Activated T-cell treated with anti-CD3 and anti-CD28 coated beads, Interleukin-2, amount 50 U/mL, for 24 hours (primary cell): ENCODE results near the gene PRSS57.
"Not testable (repeated sequence)": the region's sequence is repeated elsewhere in the genome, so short reads cannot be mapped to it uniquely, and the experiment has no call there.

Source experiments
- DNase-seq: peaks from one replicate; pipeline ENCODE4 v3.0.0-alpha.2; 2020
- H3K27ac Mint-ChIP-seq: 2 replicates; pipeline ENCODE4 v1.8.0; 2020; ENCODE audit warnings: mild to moderate bottlenecking, mixed read lengths
- H3K27me3 Mint-ChIP-seq: 2 replicates; pipeline ENCODE4 v1.8.0; 2020; ENCODE audit warnings: mixed read lengths
- H3K36me3 Mint-ChIP-seq: 2 replicates; pipeline ENCODE4 v1.8.0; 2020; ENCODE audit warnings: low read depth, mixed read lengths
- H3K4me1 Mint-ChIP-seq: 2 replicates; pipeline ENCODE4 v1.8.0; 2020; ENCODE audit warnings: low read depth, mixed read lengths
- H3K4me3 Mint-ChIP-seq: 2 replicates; pipeline ENCODE4 v1.8.0; 2020; ENCODE audit warnings: mild to moderate bottlenecking, moderate library complexity, mixed read lengths
- H3K9me3 Mint-ChIP-seq: 2 replicates; pipeline ENCODE4 v1.8.0; 2020; ENCODE audit warnings: mixed read lengths

The PRSS57 gene

DNA sequence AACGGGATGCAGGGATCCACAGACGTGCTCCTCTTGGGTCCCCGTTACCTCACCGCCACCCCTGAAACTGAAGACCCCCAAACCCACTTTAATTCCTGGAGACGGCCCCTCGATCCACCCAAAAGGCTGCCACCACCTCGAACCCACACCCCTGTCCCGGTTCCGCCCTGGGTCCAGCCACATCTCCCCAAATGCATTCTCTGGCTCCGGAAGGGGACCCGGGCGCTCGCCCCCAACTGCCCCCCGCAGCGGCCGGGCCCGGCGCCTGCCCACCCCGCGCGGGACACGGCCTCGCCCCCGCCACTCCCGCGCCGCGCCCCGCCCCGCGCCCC is 19.3 kb downstream of the PRSS57 start:
- no peaks in the 10 kb centered on the region for H3K9me3 Mint-ChIP-seq
- no peak overlapping the region for H3K27ac Mint-ChIP-seq
- H3K36me3 Mint-ChIP-seq = no peaks in the 10 kb centered on the region
- no peak for DNase-seq
- peaks cover 13% of the 10 kb centered on the region for H3K4me1 Mint-ChIP-seq
- H3K27me3 Mint-ChIP-seq = peaks cover 32% of the 10 kb centered on the region
- no peak overlapping the region for H3K4me3 Mint-ChIP-seq

DNA sequence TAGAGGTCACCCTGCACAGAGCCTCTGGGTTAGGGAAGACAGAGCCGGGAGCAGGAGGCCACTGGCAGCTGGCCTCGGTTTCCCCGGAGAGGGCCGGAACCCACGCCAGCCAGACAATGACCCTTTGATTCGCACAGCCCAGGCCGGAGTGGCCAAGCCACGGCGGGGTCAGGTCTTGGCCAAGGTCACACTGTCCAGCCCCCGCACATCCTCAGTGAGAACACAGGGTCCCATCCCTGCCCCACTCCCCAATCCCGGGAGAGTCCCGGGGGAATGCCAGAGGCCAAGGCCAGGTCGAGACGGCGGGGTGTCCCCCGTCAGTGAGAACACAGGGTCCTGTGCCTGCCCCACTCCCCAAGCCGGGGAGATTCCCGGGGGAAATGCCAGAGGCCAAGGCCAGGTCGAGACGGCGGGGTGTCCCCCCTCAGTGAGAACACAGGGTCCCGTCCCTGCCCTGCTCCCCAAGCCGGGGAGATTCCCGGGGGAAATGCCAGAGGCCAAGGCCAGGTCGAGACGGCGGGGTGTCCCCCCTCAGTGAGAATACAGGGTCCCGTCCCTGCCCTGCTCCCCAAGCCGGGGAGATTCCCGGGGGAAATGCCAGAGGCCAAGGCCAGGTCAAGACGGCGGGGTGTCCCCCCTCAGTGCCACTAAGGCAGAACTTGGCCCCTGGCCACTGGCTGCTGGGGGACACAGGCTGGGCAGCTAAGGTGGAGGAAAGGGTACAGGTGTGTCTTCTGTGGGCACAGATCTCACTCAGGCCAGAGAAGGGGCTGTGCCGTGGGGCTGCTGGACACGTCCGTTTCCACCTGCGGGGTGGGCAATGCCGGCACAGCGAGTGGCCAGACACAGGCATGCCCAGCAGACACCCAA is 20.7 kb downstream of the PRSS57 start:
- Mint-ChIP-seq H3K27me3 (peaks cover 35% of the 10 kb centered on the region), H3K27ac (no peak overlapping the region), H3K4me1 (peaks cover 11% of the 10 kb centered on the region), H3K9me3 (no peaks in the 10 kb centered on the region), H3K36me3 (no peaks in the 10 kb centered on the region), H3K4me3 (no peak overlapping the region)
- DNase-seq = no peak

DNA sequence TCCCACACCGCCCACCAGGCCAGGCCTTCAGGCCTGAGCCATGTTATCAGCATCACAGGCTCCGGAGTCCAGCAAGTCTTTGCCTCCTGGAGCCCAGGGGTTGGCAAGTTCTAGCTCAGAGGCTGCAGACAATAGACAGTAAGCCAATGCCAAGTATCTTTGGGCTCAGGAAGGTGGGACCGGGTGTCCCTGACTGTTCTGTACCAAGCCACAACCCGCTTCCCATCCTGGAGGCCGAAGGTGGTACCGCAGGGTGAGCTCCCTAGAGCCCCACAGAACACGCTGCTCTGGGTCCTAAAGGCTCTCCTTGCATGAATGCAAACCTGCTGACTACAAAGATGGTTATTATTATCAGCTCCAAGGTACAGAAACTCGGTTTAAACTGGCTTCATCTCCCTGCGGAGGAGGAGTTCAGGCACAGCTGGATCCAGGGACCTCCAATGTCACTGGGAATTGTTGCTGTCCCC is 24.6 kb downstream of the PRSS57 start:
- Mint-ChIP-seq H3K9me3 (no peaks in the 10 kb centered on the region), H3K4me1 (peaks cover 3% of the 10 kb centered on the region), H3K27me3 (peaks cover 25% of the 10 kb centered on the region), H3K36me3 (no peaks in the 10 kb centered on the region), H3K27ac (no peak overlapping the region), H3K4me3 (no peak overlapping the region)
- no peak for DNase-seq

DNA sequence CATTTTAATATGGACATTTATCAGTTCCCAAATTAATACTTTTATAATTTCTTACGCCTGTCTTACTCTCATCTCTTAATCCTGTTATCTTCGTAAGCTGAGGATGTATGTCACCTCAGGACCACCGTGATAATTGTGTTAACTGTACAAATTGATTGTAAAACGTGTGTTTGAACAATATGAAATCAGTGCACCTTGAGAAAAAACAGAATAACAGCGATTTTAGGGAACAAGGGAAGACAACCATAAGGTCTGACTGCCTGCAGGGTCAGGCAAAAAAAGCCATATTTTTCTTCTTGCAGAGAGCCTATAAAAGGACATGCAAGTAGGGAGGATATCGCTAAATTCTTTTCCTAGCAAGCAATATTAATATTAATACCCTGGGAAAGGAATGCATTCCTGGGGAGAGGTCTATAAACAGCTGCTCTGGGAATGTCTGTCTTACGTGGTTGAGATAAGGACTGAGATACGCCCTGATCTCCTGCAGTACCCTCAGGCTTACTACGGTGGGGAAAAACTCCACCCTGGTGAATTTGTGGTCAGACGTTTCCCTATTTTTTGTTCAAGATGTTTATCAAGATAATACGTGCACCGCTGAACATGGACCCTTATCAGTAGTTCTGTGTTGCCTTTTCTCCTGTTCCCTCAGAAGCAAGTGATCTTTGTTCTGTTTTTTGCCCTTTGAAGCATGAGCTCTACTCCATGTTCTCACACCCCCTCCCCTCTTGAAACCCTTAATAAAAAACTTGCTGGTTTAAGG is 26.4 kb downstream of the PRSS57 start:
- Mint-ChIP-seq H3K4me1 (peaks cover 11% of the 10 kb centered on the region), H3K27me3 (peaks cover 12% of the 10 kb centered on the region)
- not testable (repeated sequence) for H3K27ac Mint-ChIP-seq, H3K36me3 Mint-ChIP-seq, H3K9me3 Mint-ChIP-seq, DNase-seq, H3K4me3 Mint-ChIP-seq

DNA sequence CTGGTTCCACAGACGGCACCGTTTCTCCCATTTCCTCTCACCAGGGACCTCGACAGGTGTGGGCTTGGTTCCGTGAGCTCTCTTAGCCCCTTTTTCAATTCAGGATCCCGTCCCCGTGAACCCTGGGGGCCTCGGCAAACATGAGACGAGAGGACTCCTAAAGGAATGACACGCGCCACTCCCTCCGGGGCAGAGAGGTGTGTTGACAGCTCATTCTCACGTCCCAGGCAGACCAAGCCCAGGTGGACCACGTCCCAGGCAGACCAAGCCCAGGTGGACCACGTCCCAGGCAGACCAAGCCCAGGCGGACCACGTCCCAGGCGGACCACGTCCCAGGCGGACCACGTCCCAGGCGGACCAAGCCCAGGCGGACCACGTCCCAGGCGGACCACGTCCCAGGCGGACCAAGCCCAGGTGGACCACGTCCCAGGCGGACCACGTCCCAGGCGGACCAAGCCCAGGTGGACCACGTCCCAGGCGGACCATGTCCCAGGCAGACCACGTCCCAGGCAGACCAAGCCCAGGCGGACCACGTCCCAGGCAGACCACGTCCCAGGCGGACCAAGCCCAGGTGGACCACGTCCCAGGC is 28.2 kb downstream of the PRSS57 start:
- not testable (repeated sequence) for H3K27me3 Mint-ChIP-seq, H3K36me3 Mint-ChIP-seq, H3K4me3 Mint-ChIP-seq, H3K27ac Mint-ChIP-seq, H3K9me3 Mint-ChIP-seq, DNase-seq
- H3K4me1 Mint-ChIP-seq = peaks cover 17% of the 10 kb centered on the region

DNA sequence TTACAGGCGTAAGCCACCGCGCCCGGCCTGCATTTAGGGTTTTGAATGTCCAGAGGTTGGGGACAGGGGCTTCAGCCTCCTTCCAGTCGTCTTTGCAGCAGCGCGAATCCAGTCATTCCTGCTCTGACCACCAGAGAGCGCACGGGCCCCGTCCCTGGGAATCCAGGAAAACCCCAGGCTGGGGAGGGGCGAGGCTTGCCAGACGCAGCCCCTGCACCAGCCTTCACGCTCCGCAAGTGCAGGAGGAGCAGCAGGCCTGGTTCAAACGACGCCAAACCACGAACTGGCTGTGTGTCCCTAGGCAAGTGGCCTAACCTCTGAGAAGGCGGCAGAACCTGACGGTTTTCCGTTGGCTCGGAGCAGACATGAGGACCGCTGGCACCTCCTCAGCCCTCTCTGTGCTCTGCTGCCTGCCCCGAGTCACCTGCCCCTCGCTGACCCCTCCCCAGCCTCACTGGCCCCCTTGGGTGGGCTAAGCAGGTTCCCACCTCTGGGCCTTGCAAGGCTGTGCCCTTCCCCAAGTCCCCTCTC is 30.3 kb downstream of the PRSS57 start:
- peak; percentile 89 for DNase-seq
- H3K27ac Mint-ChIP-seq = peak overlapping the region; percentile 75
- peaks cover 22% of the 10 kb centered on the region for H3K36me3 Mint-ChIP-seq
- no peaks in the 10 kb centered on the region for H3K9me3 Mint-ChIP-seq
- peaks cover 31% of the 10 kb centered on the region for H3K4me1 Mint-ChIP-seq
- peak overlapping the region; percentile 43 for H3K4me3 Mint-ChIP-seq
- H3K27me3 Mint-ChIP-seq = peaks cover 4% of the 10 kb centered on the region

DNA sequence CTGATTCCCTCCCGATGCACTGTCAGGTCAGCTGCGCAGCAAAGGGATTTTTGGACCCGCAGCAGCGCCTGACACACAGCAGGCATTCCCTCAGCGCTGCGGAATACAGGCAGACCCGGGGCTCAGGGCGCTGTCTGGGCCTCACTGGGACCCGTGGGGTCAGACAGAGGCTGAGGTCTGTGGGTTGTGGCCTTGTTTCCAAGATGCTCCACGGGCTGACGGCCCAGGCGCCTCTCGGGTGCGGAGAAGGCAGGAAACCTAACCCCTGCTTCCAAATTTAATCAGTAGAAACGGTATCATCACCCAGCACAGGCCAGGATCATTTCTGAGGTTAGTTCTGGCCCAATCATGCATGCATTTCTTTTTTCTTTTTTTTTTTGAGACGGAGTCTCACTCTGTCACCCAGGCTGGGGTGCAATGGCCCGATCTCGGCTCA is 31.6 kb downstream of the PRSS57 start:
- peak overlapping the region; percentile 78 for H3K4me3 Mint-ChIP-seq
- H3K9me3 Mint-ChIP-seq = no peaks in the 10 kb centered on the region
- no peaks in the 10 kb centered on the region for H3K27me3 Mint-ChIP-seq
- H3K4me1 Mint-ChIP-seq = peaks cover 42% of the 10 kb centered on the region
- peak overlapping the region; percentile 94 for H3K27ac Mint-ChIP-seq
- no peak for DNase-seq
- H3K36me3 Mint-ChIP-seq = peaks cover 32% of the 10 kb centered on the region

DNA sequence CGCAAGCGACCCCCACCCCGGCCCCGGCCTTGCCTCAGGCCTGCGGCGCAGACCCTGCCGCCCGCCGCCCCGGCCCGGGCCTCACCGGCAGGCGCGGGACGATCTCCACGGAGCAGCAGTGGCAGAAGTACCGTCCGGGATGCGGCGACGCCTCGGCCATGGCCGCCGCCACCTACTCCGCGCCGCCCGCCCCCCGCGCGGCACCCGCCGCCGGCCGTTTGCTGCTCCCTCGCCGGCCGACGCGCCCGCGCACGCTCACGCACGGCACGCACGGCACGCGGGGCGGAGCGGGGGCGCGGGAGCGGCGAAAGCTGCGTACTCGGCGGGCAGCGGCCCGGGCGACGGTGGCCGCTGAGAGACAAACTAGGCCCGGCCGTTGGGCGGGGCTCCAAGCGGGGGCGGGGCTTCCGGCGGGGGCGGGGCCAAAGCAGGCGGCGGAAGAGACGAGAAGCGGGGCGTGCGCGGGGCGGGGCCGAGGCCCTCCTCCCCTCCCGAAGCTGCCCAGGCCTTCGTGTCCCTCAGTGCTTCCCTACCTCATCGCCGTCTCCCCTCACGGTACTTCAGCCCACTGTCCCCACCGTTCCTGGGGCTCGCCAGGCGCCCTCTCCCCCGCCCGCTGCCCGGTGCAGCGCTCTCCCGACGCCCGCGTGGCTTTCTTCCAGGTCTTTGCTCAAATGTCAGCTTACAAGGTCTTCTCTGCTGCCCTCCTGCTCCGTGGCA is 32.1 kb downstream of the PRSS57 start, which contains the start of gene RNF126:
Gene RNF126, minus strand, starts transcription at position 253 of the 720 bp plus-strand sequence. Its CDS starts 93 bp downstream, at position 160.
- H3K27me3 Mint-ChIP-seq = no peaks in the 10 kb centered on the region
- H3K36me3 Mint-ChIP-seq = peaks cover 38% of the 10 kb centered on the region
- H3K4me1 Mint-ChIP-seq = peaks cover 47% of the 10 kb centered on the region
- H3K9me3 Mint-ChIP-seq = no peaks in the 10 kb centered on the region
- H3K27ac Mint-ChIP-seq = peak within 1 kb of the TSS; percentile 98
- H3K4me3 Mint-ChIP-seq = peak within 1 kb of the TSS; percentile 98
- peak; percentile 95 for DNase-seq

DNA sequence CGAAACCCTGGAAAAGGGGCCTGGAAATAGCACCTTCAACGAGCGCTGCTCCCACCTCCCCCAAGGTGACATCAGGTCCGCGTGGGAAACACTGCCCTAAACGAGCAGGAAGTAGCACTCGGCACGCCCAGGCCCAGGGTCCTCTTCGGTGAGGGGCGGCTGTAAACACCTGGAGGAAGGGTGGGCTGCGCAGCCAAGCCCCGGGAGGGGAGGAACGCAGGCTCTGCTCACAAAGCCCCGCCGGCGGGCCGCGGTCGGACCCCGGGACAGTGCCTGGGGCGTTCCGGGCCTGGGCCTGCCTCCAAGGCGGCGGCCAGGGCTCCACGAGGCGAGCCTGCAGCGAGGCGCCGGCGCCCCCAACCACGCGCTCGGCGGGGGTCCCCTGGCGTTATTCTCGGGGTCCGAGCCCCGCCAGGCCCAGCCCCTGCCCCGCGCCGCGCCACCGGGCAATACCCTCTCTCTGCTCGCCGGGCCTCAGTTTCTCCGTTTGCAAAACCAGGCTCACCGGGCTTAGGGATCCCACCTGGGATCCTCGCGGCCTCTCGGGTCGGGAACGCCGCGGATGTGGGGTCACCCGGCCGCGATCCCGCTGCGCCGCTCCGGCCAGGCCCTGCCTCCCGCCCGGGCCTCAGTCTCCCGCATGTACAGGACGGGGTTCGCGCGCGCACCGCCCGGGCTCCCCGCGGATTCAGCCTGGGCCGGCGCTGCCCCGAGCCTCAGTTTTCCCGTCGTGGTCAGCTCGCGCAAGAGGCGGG is 32.9 kb downstream of the PRSS57 start:
- peaks cover 43% of the 10 kb centered on the region for H3K36me3 Mint-ChIP-seq
- no peaks in the 10 kb centered on the region for H3K27me3 Mint-ChIP-seq
- peak overlapping the region; percentile 98 for H3K4me3 Mint-ChIP-seq
- no peaks in the 10 kb centered on the region for H3K9me3 Mint-ChIP-seq
- peak; percentile 82 for DNase-seq
- H3K27ac Mint-ChIP-seq = peak overlapping the region; percentile 98
- H3K4me1 Mint-ChIP-seq = peaks cover 51% of the 10 kb centered on the region

DNA sequence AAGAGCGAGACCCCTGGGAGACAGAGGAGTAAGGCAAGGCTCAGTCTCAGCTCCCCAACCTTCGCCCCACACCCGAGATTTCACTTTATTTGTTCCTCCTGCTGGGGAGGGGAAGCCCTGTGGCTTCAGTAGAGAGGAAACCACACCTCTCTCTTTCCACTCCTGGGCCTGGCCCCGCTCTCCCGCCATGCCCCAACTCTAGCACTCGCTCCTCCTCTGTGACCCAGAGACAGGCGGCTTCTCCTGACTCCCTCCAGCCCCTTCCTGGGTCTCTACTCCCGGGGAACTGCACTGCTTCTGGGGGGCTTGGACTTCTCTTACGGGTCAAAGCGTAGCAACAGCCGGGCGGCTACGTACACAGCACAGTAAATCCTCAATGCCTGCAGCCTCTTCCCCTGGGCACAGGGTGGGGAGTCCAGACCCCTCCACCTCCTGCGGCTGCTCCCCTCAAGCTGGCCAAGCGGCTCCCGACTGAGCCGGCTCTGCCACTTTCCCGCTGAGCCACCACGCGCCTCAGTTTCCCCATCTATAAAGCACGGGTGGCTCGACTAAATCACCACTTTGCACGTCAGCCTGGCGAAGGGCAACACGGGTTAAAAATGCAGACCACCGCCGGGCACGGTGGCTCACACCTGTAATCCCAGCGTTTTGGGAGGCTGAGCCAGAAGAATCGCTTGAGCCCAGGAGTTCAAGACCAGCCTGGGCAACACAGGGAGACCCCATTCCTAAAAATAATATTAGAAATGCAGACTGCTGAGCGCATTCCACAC is 33.6 kb downstream of the PRSS57 start:
- peak overlapping the region; percentile 98 for H3K27ac Mint-ChIP-seq
- peak; percentile 77 for DNase-seq
- H3K27me3 Mint-ChIP-seq = no peaks in the 10 kb centered on the region
- H3K36me3 Mint-ChIP-seq = peaks cover 50% of the 10 kb centered on the region
- H3K4me1 Mint-ChIP-seq = peaks cover 56% of the 10 kb centered on the region
- H3K9me3 Mint-ChIP-seq = no peaks in the 10 kb centered on the region
- H3K4me3 Mint-ChIP-seq = peak overlapping the region; percentile 98

DNA sequence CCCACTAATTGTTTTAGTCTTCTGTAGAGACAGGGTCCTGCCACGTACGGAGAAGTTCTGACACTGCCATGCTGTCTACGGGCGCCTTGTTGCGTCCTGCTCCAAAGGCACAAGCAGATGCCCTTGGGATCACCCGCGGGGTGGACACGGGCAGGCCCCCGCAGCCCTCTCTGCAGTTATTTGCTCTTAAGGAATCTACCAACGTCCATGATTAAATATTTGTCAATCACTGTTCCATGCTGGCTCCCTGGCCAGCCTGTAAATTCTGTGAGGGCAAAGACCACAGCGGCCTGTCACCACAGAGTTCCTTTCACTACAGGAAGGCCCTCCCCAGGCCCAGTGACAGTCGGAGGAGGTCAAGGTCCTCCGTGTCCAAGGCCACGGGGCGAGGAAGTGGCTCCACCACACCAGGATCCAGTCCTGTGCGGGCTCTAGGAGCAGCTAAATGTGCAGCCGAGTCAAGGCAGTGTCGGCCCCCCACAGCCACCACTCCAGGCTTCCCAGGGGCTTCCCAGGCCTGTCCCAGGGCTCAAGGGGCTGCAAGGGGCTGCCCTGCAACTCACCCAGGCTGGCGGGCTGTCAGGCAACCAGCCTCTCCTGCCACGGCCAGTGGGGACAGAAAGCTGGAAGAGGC is 34.3 kb downstream of the PRSS57 start:
- H3K36me3 Mint-ChIP-seq = peaks cover 57% of the 10 kb centered on the region
- peak overlapping the region; percentile 98 for H3K4me3 Mint-ChIP-seq
- no peaks in the 10 kb centered on the region for H3K9me3 Mint-ChIP-seq
- H3K4me1 Mint-ChIP-seq = peaks cover 61% of the 10 kb centered on the region
- peak overlapping the region; percentile 98 for H3K27ac Mint-ChIP-seq
- H3K27me3 Mint-ChIP-seq = no peaks in the 10 kb centered on the region
- DNase-seq = no peak

DNA sequence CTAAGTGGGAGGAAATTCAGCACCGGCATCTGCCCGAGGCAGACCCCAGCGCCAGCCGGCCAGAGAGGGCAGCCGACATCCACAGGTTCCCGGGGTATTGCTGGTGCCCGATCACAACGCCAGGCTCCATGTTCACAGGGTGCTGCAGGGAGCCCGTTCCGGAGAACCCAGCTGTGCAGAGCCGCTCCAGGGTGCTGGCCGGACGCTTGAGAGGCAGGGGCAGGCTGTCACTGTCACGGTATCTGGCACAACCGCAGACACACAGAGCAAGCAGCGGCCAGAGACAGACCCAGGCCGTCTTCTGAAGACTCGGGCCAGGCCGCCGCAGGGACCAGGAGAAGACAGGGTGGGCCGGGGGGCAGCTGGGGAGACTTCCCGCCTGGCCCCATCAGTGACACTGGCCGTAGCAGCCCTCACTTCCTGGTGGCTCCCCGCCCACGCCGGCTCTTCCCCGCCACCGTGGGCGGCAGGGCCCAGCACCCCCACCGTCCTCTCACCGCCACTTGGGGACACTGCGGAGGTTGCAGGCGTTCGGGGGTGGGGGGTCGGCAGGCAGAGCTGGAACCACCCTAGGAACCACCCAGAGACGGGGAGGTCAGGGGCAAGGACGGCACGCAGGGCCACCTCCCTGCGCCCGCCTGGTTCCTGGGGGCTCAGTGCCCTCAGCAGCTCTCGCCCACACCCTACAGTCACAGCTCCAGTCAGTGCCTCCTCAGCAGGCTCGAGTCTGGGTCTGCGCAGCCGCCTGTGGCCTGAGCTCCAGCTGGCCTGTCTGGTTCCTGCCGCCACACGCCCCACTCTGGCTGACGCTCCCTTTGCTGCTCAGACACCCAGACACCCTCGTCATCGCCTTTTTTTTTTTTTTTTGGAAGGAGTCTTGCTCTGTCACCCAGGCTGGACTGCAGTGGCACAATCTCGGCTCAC is 36.1 kb downstream of the PRSS57 start:
- Mint-ChIP-seq H3K4me3 (peak overlapping the region; percentile 98), H3K4me1 (peaks cover 65% of the 10 kb centered on the region), H3K36me3 (peaks cover 71% of the 10 kb centered on the region), H3K27ac (peak overlapping the region; percentile 98), H3K9me3 (no peaks in the 10 kb centered on the region), H3K27me3 (no peaks in the 10 kb centered on the region)
- no peak for DNase-seq
